ENCODE data around the gene CEP68.

Gene CEP68

GRCh38 chr2:65061146-65061909, 5.1 kb downstream of the CEP68 start:
- no peak for DNase-seq

- no peak for DNase-seq
Observed at GRCh38 chr2:65061910-65062339, 5.7 kb downstream of the CEP68 start.

GRCh38 chr2:65062843-65063825, 6.9 kb downstream of the CEP68 start:
- no peak for DNase-seq

GRCh38 chr2:65064728-65065552, 8.7 kb downstream of the CEP68 start:
- DNase-seq, result no peak

GRCh38 chr2:65067806-65068553, 11.8 kb downstream of the CEP68 start:
- no peak for DNase-seq

GRCh38 chr2:65069439-65069824, 13.2 kb downstream of the CEP68 start:
- no peak for DNase-seq

GRCh38 chr2:65070172-65070830, 14.1 kb downstream of the CEP68 start:
- DNase-seq, result no peak

GRCh38 chr2:65070856-65071255, 14.6 kb downstream of the CEP68 start:
- no peak for DNase-seq

GRCh38 chr2:65071499-65072180, 15.4 kb downstream of the CEP68 start:
- no peak for DNase-seq

- no peak for DNase-seq
Observed at GRCh38 chr2:65072181-65072970, 16.2 kb downstream of the CEP68 start.

GRCh38 chr2:65073879-65074565, 17.8 kb downstream of the CEP68 start:
- no peak for DNase-seq

- DNase-seq, result no peak
Observed at GRCh38 chr2:65075176-65075575, 19.0 kb downstream of the CEP68 start.

GRCh38 chr2:65075605-65076344, 19.6 kb downstream of the CEP68 start:
- no peak for DNase-seq

GRCh38 chr2:65076345-65076710, 20.1 kb downstream of the CEP68 start:
- no peak for DNase-seq

GRCh38 chr2:65077898-65078297, 21.7 kb downstream of the CEP68 start:
- DNase-seq, result no peak

- DNase-seq, result no peak
Observed at GRCh38 chr2:65079017-65079416, 22.8 kb downstream of the CEP68 start.

- DNase-seq, result no peak
Observed at GRCh38 chr2:65081232-65081685, 25.0 kb downstream of the CEP68 start.

GRCh38 chr2:65085148-65085547, 28.9 kb downstream of the CEP68 start:
- no peak for DNase-seq

GRCh38 chr2:65092791-65093190, 36.6 kb downstream of the CEP68 start:
- no peak for DNase-seq

All from NCI-H1105 (cell line).